GM21381 (cell line): ENCODE results near the gene SF3A2.
"Not testable (repeated sequence)": the region's sequence is repeated elsewhere in the genome, so short reads cannot be mapped to it uniquely, and the experiment has no call there.

Experiments used
- ATAC-seq: cut with Tn5 transposase; IDR thresholded peaks from one replicate; pipeline ENCODE4 v1.9.1; 2021; ENCODE audit warnings: mild to moderate bottlenecking, moderate library complexity; ENCODE audit not compliant: unreplicated experiment

SF3A2 gene

GRCh38 chr19:2273356-2274184 lies 36.9 kb downstream of the SF3A2 start:
- peak; percentile 28 for ATAC-seq

DNA sequence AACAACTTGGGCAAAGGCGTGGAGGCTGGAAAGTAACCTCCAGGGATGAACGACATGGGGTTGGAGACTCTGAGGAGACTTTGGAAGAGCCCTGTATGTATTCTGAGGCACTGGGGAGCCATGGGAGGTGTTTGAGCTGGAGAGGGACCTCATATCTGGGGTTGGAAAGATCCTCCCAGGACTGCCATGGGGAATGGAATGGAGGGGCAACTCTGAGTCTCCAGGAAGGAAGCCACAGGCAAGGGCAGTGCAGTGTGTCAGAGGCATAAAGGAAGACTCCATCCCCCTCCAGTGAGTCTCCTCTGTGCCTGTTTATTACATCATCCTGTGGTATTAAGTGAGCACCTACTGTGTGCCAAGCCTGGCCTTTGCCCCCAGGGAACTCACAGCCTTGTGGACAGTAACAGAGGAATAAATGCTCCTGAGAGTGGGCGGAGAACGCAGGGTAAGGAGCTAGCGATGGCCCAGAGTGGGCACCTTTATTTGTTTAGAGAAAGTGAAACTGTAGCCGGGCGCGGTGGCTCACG lies 37.6 kb downstream of the SF3A2 start:
- no peak for ATAC-seq

- ATAC-seq = no peak
Measured at GRCh38 chr19:2274931-2275535, 38.4 kb downstream of the SF3A2 start.

GRCh38 chr19:2275588-2276428 lies 39.2 kb downstream of the SF3A2 start:
- no peak for ATAC-seq

GRCh38 chr19:2276429-2276986 lies 39.9 kb downstream of the SF3A2 start:
- no peak for ATAC-seq

DNA sequence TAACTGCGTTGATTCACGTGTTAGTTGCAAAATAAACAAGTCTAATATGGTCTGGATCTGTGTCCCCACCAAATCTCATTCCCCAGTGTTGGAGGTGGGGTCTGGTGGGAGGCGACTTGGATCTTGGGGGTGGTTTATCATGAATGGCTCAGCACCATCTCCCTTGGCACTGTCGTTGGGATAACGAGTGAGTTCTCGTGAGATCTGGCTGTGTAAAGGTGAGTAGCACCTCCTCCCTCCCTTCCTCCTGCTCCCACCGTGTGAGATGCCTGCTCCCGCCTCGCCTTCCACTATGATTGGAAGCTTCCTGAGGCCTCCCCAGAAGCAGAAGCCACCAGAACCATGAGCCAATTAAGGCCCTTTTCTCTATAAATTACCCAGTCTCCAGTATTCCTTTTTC lies 40.5 kb downstream of the SF3A2 start:
- no peak for ATAC-seq

- ATAC-seq = no peak
Measured at GRCh38 chr19:2278459-2279158, 42.0 kb downstream of the SF3A2 start.

DNA sequence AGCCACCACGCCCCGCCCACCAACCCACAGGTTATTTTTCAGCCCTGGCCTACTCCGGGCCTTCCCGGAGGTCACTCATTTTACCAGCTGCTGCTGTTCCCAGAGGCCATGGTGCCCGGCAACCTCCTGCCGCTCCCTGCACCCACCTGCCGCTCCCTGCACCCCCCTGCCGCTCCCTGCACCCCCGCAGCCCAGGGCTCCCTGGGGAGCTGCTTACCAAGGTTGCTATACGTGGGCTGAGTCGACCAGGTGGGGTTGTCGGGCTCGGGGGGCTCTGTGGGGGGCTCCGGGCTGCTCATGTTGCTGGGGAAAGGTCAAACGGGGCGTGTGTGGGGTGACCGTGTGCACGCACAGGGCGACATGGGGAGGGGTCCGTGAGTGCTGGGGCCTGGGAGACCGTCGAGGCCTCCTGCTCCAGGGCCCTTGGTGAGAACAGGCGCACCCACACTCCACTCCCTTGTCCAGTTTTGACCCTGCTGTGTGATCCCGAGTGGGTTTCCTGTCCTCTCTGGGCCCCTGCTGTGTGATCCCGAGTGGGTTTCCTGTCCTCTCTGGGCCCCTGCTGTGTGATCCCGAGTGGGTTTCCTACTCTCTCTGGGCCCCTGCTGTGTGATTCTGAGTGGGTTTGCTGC lies 44.1 kb downstream of the SF3A2 start:
- no peak for ATAC-seq

GRCh38 chr19:2281265-2282061 lies 44.8 kb downstream of the SF3A2 start:
- ATAC-seq = not testable (repeated sequence)

GRCh38 chr19:2282062-2282861 lies 45.6 kb downstream of the SF3A2 start, which contains the start of gene PEAK3:
TSS of gene PEAK3 (minus strand) at chr19:2282175. CDS start at chr19:2280931, 1,244 bp downstream.
- ATAC-seq = no peak

DNA sequence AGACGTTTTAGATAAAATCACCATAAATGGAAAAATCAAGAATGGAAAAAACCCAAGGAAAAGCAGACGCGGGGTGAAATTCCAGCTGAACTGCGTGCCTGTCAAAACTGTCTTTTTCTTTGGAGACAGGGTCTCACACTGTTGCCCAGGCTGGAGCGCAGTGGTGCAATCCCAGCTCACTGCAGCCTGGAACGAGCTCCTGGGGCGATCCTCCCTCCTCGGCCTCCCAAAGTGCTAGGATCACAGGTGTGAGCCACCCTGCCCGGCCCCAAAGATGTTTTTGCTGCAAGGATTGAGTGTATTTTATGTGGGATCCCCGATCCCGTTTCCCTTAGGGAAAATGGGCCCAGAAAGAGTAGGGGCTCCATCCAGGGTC lies 46.2 kb downstream of the SF3A2 start:
- no peak for ATAC-seq

DNA sequence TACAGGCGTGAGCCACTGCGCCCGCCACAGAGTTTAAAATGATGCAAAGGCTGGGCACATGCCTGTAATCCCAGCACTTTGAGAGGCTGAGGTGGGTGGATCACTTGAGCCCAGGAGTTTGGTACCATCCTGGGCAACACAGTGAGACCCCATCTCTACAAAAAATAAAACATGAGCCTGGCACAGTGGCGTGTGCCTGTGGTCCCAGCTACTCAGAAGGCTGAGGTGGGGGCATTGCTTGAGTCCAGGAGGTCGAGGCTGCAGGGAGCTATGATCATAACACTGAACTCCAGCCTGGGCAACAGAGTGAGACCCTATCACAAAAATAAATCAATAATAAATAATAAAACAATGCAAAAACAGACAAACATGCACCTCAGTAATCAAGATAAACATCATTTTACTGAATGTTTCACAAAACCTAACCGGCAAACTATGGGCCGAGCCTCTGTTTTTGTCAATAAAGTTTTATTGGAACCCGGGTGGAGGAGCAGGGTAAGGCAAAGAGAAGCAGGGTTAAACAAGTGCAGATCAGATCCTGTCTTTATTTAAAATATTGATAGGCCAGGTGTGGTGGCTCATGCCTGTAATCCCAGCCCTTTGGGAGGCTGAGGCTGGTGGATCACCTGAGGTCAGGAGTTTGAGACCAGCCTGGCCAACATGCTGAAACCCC lies 47.3 kb downstream of the SF3A2 start:
- no peak for ATAC-seq

DNA sequence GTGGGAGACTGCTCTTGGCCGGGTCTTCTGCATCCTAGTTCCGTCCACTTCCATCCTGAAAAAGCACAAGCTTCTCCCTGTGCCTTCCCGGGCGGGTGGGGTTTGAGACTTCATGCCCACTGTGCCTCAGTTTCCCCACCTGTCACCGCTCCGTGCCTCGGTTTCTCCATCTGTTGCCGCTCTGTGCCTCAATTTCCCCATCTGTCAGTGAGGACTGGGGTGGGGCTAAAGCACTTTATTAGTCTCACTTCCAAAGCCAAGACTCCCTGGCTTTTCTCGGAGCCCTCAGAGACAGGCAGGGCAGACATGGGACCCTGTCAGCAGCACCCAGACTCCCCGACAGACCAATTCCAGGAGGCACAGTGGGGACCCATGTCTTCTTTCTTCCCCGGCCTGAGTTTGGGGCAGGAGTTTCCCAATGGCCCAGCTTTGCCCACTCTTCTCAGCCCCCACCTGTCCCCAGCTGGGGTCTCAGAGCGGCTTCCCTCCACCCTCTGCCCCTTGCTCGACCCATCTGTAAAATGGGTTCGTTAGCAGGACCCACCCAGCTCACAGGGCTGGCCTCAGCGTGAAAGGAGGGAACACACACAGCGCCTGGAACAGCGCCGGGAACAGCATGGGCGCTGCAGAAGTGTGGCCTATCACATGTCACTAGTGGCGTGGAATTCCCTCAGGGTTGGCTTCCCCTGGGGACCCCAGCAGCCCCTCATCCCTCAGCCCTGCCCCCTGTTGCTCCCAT lies 49.9 kb downstream of the SF3A2 start:
- ATAC-seq = no peak

DNA sequence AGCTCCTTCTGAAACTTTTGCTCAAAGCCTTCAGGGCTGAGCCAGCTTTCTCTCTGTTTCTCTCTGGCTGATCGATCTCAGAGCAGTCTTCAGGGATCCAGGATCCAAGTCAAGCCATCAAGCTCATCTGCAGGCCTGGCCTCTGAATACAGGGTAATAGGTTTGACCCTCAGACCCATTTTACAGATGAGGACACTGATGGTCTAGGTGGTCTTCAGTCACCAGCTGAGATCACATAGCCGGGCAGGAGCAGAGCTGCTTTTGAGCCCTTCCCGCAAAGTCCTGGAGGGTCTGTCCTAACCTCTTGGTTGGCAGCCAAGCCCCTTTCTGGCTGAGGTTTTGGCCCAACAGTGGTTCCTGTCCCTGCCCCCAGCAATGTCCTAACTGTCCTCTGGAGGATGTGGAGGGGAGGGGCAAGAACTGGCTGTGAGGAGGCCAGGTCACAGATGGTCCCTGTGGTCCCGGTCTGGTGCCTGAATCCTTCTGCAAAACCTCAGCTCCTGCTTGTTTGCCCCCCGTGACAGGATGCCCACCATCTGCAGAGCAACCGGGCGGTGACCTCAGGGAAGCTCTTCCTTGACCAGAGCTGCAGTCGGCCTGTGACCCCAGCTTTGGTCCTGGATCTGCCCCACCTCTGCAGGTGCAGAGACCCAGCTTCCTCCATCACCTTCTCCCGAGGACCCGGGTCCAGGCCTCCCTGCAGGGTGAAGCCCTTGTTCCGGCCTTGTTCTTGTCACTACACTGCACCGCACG lies 51.1 kb downstream of the SF3A2 start:
- no peak for ATAC-seq

GRCh38 chr19:2288338-2288817 lies 51.8 kb downstream of the SF3A2 start:
- ATAC-seq = no peak
